GM18507 (cell line): ENCODE data around the gene NCBP2L.
"Not testable (repeated sequence)": the region's sequence is repeated elsewhere in the genome, so short reads cannot be mapped to it uniquely, and the experiment has no call there.

ENCODE experiments used
- DNase-seq: peaks from one replicate; pipeline ENCODE4 v3.0.0; 2011; ENCODE audit warnings: low read depth; ENCODE audit not compliant: insufficient read length; ENCODE audit errors: extremely low spot score
- FAIRE-seq: peaks from 2 replicates; lab custom pipeline; 2011; peaks lifted over from hg19 to GRCh38; lab: Jason Lieb, UNC

NCBP2L gene

GRCh38 chrX:107776649-107777535 is 641 bp upstream of the NCBP2L start:
- DNase-seq (peak; percentile 38), FAIRE-seq (peak; percentile 94)

GRCh38 chrX:107780525-107780924 is 3.0 kb downstream of the NCBP2L start:
- DNase-seq (no peak), FAIRE-seq (no peak)

- DNase-seq (no peak), FAIRE-seq (no peak)
These were observed 10.3 kb downstream of the NCBP2L start for GRCh38 chrX:107787827-107788226.

GRCh38 chrX:107804427-107804826 is 26.9 kb downstream of the NCBP2L start:
- no peak for FAIRE-seq
- DNase-seq: no peak

DNA sequence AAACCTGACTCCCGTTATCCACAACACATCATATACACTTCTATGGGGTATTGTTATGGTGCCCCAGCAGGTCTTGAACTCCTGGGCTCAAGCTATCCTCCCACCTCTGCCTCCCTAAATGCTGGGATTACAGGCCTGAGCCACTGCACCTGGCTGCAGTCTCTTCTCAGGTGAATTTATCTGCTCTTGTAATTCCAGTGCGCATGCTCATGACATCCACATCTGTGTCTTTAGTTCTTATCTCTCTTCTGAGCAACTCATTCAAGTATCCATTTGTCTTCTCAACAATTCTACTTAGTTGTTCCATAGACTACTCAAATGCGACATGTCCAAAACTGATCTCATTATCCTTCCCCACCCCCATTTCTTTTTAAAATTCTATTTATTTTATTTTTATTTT is 27.6 kb downstream of the NCBP2L start:
- DNase-seq (no peak), FAIRE-seq (peak; percentile 64)

GRCh38 chrX:107810053-107810452 is 32.5 kb downstream of the NCBP2L start:
- not testable (repeated sequence) for DNase-seq

GRCh38 chrX:107818900-107819521 is 41.5 kb downstream of the NCBP2L start:
- DNase-seq (no peak), FAIRE-seq (no peak)

More at GRCh38 chrX:107810053-107810452, 32.5 kb downstream of the NCBP2L start:
- FAIRE-seq: not testable (repeated sequence)

DNA sequence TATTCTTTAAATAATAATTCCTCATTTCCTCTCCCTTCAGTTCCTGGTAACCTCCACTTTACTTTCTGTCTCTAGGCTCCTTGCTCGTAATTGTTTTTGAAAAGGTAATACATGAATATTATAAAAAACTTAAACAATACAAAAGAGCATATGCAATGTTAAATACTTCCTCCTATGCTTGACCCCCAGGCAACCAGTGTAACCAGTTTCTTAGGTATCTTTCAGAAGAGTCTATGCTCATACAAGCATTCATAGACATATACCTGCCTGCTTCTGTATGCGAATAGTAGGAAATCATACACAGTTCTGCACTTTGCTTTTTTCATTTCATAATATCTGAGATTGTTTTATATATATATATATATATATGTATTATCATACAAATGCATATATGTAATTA is 45.5 kb downstream of the NCBP2L start:
- FAIRE-seq: no peak
- DNase-seq: no peak

DNA sequence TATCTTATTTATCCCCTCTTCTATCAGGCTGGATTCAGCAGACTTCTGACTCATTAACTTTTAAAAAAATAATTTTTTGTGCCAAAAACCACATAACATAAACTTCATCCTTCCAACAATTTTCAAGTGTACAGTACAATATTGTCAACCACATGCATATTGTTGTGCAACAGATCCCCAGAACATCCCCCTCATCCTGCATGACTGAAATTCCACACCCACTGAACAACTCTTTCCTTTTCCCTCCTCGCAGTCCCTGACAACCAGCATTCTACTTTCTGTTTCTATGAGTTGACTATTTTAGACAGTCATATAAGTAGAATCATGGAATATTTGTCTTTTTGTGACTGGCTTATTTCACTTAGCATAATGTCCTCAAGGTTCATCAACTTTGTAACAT is 45.9 kb downstream of the NCBP2L start:
- DNase-seq (no peak), FAIRE-seq (no peak)

DNA sequence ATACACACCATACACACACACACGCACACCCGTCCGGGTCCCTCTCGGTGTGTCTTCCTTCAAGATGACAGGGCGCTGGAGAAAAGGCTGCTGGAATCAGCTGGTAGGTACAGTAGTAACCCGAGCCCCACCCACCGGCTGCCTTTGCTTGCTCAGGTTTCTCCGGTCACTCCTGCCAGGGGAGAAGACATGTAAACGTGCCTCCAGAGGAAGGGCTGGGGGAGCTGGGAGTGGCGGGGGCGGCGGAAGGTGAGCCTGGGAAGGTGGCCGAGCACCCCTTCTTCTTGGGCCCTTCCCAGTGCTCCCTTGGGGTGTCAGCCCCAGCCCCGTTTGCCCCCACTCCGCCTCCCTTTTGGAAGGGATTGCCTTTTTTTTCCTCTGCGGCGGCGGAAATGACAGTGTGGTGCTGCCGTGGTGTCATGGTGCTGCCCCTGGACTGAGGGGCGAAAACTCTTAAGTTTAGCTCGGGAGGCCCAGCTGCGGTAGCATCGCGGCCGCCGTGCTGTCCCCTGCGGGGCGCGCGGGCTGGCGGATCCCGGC is 48.2 kb downstream of the NCBP2L start, which contains the start of gene MID2:
Gene MID2 (plus strand): TSS at position 169 of the 540 bp plus-strand sequence. CDS start 561 bp downstream, outside the sequence.
- DNase-seq (no peak), FAIRE-seq (no peak)

GRCh38 chrX:107826238-107827029 is 48.9 kb downstream of the NCBP2L start:
- DNase-seq (no peak), FAIRE-seq (no peak)

DNA sequence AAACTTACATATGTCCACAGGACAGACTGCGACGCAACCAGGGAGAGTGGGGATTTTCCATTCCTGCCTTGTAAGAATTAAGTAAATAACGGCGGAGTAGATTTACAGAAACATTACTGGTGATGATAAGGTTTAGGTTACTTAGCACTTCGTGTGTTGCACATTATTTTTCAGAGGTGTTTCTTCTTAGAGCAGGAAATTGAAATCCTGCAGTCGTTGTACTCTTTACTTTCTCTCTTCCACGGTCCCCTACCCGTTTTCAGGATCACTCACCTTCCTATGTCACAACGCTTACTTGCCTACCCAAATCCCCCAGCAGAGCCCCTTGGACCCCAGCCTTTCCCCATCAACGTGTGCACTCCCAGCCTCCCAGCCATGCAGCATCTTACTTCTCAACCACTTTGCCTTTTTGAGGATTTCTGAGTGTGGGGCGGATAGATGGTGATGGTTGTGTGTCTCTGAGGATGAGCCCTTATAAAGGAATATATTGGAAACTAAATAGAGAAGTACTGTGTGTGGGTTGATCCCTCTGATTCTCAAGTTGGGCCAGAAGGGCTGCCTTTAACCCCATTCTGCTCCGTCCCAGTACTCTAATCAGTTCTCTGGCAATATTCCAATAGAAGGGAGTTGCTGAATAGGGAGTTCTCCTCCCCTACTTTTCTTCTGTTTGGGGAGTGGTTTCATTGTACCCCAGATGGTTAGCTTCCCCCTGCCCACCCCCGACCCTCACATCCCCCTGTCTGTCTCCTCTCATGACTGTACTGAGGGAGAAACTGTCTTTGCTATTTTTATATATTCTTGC is 49.7 kb downstream of the NCBP2L start:
- DNase-seq: no peak
- no peak for FAIRE-seq

DNA sequence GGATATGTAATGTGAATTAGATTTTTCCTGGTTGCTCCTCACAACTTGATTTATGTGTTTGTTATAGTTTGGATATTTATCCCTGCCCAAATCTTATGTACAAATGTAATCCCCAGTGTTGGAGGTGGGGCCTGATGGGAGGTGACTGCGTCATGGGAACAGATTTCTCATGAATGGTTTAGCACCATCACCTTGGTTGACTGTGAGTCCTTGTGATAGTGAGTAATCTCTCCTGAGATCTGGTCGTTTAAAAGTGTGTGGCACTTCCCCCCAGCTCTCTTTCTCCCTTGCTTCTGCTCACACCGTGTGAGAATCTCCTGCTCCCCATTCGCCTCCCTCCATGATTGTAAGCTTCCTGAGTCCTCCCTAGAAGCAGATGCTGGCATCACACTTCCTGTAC is 50.3 kb downstream of the NCBP2L start:
- no peak for FAIRE-seq
- no peak for DNase-seq

DNA sequence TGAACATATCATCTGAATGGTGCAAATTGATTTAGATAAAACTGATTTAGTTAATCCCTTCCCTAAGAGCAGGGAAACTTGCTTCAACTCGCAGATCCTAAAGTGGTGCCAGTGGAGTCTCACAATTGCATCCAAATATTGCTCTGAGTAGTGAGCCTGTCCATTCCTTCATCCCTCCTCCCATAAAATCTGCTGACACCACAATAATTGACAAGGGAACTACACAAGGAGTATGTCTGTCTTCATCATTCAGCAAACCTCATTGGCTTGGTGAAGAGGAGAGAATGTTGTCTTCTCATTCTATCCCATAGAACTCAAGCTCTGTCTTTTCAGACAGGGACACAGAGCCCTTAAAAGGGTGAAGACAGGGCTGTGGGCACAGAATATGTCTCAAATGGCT is 52.3 kb downstream of the NCBP2L start:
- no peak for DNase-seq
- FAIRE-seq: no peak

DNA sequence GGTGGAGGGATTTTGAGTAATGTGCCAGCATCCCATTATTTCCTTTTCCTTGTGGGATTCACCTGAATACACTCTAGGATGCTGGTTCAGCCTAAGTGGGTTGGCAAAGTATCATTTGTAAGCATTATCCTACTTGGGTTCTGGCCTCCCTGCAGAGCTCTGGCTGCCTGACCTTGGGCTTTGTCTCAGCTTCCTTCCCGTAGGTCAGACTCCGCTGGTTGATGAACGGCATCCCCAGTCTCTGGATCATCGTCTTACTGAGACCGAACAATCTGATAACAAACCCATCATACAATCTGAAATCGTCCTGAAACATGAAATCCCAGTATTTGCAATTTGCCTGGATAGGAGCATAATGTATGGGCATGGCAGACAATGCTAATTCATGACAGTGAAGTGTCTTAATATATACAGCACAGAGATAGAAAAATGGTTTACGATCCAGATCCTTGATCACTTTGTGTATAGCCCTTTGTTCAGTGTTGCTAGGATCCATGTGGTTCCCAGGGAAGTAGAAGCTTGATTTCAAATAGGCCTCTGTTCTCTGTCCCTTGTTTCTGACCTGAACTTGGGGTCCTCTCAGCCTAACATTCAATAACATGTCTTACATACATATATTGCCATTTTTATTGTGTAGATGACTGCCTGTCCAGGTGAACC is 53.7 kb downstream of the NCBP2L start:
- no peak for DNase-seq
- no peak for FAIRE-seq

DNA sequence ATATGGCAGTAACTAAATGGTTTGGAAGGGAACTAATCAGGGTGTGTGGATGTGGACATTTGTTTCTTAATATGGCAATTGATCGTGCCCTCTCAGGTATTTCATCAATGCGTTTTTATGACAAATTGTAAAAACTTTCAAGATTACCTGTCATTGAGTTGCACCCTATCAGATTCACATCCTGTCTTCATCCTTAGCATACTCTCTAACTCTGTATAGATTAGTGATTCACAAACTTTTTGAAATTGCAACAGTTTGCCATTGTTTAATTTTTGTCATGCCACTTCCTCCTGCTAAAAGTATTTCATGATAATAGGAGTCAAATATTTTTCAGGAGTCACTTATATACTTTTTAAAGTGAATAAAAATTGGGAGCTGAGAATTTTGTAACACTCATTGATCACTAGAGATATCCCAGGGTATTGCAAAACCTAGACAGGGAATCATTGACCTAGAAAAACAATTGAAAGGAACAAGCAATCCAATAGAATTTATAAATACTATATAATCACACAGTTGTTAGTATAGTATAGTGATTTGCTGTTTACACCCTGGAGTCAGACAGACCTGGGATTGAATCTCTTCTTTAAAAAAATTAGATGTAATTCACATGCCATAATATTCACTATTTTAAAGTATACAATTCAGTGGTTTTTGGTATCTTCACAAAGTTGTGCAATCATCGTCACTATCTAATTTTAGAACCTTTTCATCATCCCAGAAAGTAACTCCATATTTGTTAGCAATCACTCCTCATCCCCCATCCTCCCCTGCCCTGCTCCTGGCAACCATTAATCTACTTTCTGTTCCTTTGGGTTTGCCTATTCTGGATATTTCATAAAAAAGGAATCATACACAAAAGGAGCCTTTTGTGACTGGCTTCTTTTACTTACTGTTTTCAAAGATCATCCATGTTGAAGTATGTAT is 57.0 kb downstream of the NCBP2L start:
- no peak for FAIRE-seq
- DNase-seq: no peak

DNA sequence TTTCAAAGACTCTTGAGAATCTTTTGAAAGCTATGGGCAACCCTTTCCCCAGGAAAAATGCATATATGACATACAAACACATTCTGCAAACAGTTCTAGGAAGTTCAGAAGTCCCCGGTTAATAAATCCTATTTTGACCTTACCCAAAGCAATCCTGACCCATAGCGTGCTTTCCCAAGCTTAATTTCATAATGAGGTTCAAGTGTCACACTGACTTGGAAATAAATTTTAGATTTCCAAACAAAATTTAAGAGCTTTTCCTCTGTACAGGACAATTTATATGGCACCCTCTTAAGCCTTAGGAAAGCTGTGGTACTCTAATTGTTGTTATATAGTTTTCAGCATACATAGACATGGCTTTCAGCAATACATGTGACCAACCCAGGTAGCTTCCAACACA is 59.4 kb downstream of the NCBP2L start:
- FAIRE-seq: no peak
- DNase-seq: no peak

DNA sequence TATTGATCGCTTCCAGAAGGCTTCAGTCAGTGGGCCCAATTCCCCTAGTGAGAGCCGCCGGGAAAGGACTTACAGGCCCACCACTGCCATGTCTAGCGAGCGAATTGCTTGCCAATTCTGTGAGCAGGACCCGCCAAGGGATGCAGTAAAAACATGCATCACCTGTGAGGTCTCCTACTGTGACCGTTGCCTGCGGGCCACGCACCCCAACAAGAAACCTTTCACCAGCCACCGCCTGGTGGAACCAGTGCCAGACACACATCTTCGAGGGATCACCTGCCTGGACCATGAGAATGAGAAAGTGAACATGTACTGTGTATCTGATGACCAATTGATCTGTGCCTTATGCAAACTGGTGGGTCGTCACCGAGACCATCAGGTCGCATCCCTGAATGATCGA is 63.4 kb downstream of the NCBP2L start:
- FAIRE-seq (no peak), DNase-seq (no peak)
